Measurements from ENCODE around the gene SEMA3A.

Gene SEMA3A

GRCh38 chr7:84195295-84196060 is 889 bp upstream of the SEMA3A start:
- no peak for DNase-seq

- DNase-seq, result no peak
Observed at GRCh38 chr7:84193747-84194146, 842 bp downstream of the SEMA3A start.

- no peak for DNase-seq
Observed at GRCh38 chr7:84191842-84192241, 2.7 kb downstream of the SEMA3A start.

GRCh38 chr7:84191261-84191660 is 3.3 kb downstream of the SEMA3A start:
- no peak for DNase-seq

GRCh38 chr7:84190016-84190705 is 4.4 kb downstream of the SEMA3A start:
- DNase-seq, result no peak

GRCh38 chr7:84188786-84189405 is 5.7 kb downstream of the SEMA3A start:
- DNase-seq, result peak in 1 of 2 experiments; percentile 24

GRCh38 chr7:84187813-84188510 is 6.6 kb downstream of the SEMA3A start:
- DNase-seq, result no peak

- DNase-seq, result no peak
Observed at GRCh38 chr7:84187087-84187805, 7.3 kb downstream of the SEMA3A start.

- no peak for DNase-seq
Observed at GRCh38 chr7:84183741-84184140, 10.8 kb downstream of the SEMA3A start.

- no peak for DNase-seq
Observed at GRCh38 chr7:84182301-84182700, 12.3 kb downstream of the SEMA3A start.

GRCh38 chr7:84181628-84182027 is 13.0 kb downstream of the SEMA3A start:
- no peak for DNase-seq

- peak; percentile 51 to 72 for DNase-seq
Observed at GRCh38 chr7:84177758-84178412, 16.7 kb downstream of the SEMA3A start.

- DNase-seq, result no peak
Observed at GRCh38 chr7:84176716-84177115, 17.9 kb downstream of the SEMA3A start.

GRCh38 chr7:84175461-84175860 is 19.1 kb downstream of the SEMA3A start:
- DNase-seq, result no peak

- no peak for DNase-seq
Observed at GRCh38 chr7:84170646-84171045, 23.9 kb downstream of the SEMA3A start.

- DNase-seq, result no peak
Observed at GRCh38 chr7:84162584-84162983, 32.0 kb downstream of the SEMA3A start.

GRCh38 chr7:84162125-84162524 is 32.5 kb downstream of the SEMA3A start:
- DNase-seq, result no peak

- no peak for DNase-seq
Observed at GRCh38 chr7:84161398-84161797, 33.2 kb downstream of the SEMA3A start.

GRCh38 chr7:84159435-84159834 is 35.2 kb downstream of the SEMA3A start:
- DNase-seq, result no peak

- no peak for DNase-seq
Observed at GRCh38 chr7:84157171-84157570, 37.4 kb downstream of the SEMA3A start.

GRCh38 chr7:84154991-84155781 is 39.4 kb downstream of the SEMA3A start:
- no peak for DNase-seq
